ENCODE data around the gene IRF5. TPM values are rescaled to one million over a fixed set of nuclear protein-coding genes. Genes with fewer than 3 reads are reported as not detected.

IRF5 gene
- total RNA-seq, 1 donor from 2014 or later, result 3.9 TPM

DNA sequence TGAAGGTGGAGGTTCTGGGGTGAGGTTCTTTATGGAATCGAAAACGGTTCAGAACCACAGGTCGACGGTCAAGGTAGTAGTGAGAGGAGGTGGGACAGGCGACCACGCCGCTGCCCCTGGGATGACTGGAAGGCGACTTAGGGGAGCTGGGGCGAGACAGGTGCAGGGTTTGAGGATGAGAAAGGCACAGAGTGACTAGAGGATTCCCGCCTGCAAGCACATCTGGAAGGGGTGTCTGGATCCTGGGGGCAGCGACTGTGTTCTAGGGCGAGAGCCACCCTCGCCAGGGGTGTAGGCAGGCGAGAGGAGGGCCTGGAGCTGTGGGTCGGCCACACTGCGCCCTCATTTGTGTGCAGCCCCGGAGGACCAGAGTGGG, 468 bp upstream of the IRF5 start:
- peak overlapping the region; percentile 43 for H3K4me3 Mint-ChIP-seq (ENCODE audit: unreplicated experiment)
- no peak overlapping the region for H3K27ac Mint-ChIP-seq (ENCODE audit: unreplicated experiment)
- no peak for TF ChIP-seq CTCF (IDR thresholded peaks at IDR 0.05; ENCODE audit: unreplicated experiment)
- peaks cover 10% of the 10 kb centered on the region for H3K27me3 Mint-ChIP-seq (ENCODE audit: unreplicated experiment)
- no peak for DNase-seq (ENCODE audit: low spot score)
- no peaks in the 10 kb centered on the region for H3K9me3 Mint-ChIP-seq (ENCODE audit: unreplicated experiment)
- peaks cover 19% of the 10 kb centered on the region for H3K4me1 Mint-ChIP-seq (ENCODE audit: unreplicated experiment)
- H3K36me3 Mint-ChIP-seq (ENCODE audit: low read depth, unreplicated experiment), result peaks cover 5% of the 10 kb centered on the region

DNA sequence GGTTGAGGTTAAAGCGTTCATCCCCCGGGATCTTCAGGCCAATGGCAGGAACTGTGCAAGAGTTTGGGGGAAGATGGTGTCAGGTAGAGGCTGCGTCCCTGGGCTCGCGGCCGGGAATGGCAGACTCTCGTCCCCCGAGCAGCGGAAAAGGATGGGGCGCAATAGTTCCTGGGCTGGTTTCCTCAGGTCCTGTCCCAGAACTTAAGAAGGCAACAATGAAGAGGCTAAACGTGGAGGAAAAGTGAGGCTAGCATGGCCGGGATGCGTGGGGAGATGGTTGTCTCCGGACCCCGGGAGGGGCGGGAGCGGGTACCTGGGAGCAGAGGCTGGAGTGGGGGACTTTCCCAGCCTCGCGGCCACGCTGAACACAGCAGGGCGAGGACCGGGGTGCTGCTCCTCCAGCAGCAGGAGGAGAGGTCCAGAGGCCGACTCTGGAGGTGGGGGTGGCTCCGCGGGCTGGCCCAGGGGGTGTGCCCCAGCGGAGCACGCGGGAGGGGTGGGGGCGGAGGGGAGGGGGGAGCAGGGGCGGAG, 882 bp downstream of the IRF5 start:
- Mint-ChIP-seq H3K4me3 (ENCODE audit: unreplicated experiment) (peak overlapping the region; percentile 82), H3K9me3 (ENCODE audit: unreplicated experiment) (no peaks in the 10 kb centered on the region), H3K36me3 (ENCODE audit: low read depth, unreplicated experiment) (peaks cover 5% of the 10 kb centered on the region), H3K27ac (ENCODE audit: unreplicated experiment) (peak overlapping the region; percentile 1), H3K27me3 (ENCODE audit: unreplicated experiment) (peaks cover 12% of the 10 kb centered on the region), H3K4me1 (ENCODE audit: unreplicated experiment) (peaks cover 14% of the 10 kb centered on the region)
- TF ChIP-seq CTCF (IDR thresholded peaks at IDR 0.05; ENCODE audit: unreplicated experiment), result no peak
- DNase-seq (ENCODE audit: low spot score), result no peak

- no peak for TF ChIP-seq CTCF (IDR thresholded peaks at IDR 0.05; ENCODE audit: unreplicated experiment)
- H3K27me3 Mint-ChIP-seq (ENCODE audit: unreplicated experiment), result peaks cover 12% of the 10 kb centered on the region
- no peak overlapping the region for H3K4me3 Mint-ChIP-seq (ENCODE audit: unreplicated experiment)
- no peak overlapping the region for H3K27ac Mint-ChIP-seq (ENCODE audit: unreplicated experiment)
- DNase-seq (ENCODE audit: low spot score), result no peak
- peaks cover 14% of the 10 kb centered on the region for H3K4me1 Mint-ChIP-seq (ENCODE audit: unreplicated experiment)
- peaks cover 5% of the 10 kb centered on the region for H3K36me3 Mint-ChIP-seq (ENCODE audit: low read depth, unreplicated experiment)
- no peaks in the 10 kb centered on the region for H3K9me3 Mint-ChIP-seq (ENCODE audit: unreplicated experiment)
Measured at GRCh38 chr7:128939075-128939860, 1.5 kb downstream of the IRF5 start.

DNA sequence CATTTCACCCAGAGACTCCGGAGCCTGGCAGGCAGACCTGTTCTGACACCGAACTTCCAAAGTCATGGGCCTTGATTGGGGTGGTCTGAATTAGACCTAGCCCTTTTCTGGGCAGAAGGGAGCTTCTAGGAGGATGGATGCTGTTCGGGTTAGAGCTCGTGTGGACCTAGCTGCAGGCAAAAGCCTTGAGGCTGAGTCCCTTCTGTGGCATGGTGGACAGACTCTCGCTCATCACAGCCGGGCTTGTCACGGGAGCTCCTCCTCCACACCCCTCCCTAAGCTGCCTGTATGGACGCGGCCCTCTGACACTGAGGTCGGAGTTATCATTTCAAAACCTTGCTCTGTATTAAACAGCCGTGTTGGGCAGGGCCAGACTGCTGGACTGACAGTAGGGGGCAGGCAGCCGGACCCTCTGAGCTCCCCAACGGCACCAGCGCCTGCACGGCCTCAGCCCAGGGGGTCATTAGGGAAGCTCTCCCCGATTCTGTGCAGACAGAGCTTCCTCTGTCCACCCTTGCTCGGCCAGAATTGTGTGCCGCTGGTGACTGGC, 2.2 kb downstream of the IRF5 start:
- Mint-ChIP-seq H3K9me3 (ENCODE audit: unreplicated experiment) (no peaks in the 10 kb centered on the region), H3K27ac (ENCODE audit: unreplicated experiment) (no peak overlapping the region), H3K36me3 (ENCODE audit: low read depth, unreplicated experiment) (peaks cover 5% of the 10 kb centered on the region), H3K27me3 (ENCODE audit: unreplicated experiment) (peaks cover 12% of the 10 kb centered on the region), H3K4me1 (ENCODE audit: unreplicated experiment) (peaks cover 14% of the 10 kb centered on the region), H3K4me3 (ENCODE audit: unreplicated experiment) (no peak overlapping the region)
- TF ChIP-seq CTCF (IDR thresholded peaks at IDR 0.05; ENCODE audit: unreplicated experiment), result no peak
- DNase-seq (ENCODE audit: low spot score), result no peak

Data from endothelial cell (in vitro differentiated cells).